Skeletal muscle satellite cell (primary cell): Measurements from ENCODE around the gene IFIT1. TPM values are rescaled to one million over a fixed set of nuclear protein-coding genes. Genes with fewer than 3 reads are reported as not detected.
"Not testable (repeated sequence)": the region's sequence is repeated elsewhere in the genome, so short reads cannot be mapped to it uniquely, and the experiment has no call there.

Experiments
- H3K27me3 ChIP-seq: 2 replicates; pipeline ENCODE4 v1.7.0; 2013; ENCODE audit warnings: low read length; ENCODE audit not compliant: control insufficient read depth, insufficient read depth
- H3K36me3 ChIP-seq: 2 replicates; pipeline ENCODE4 v1.7.0; 2013; ENCODE audit warnings: mild to moderate bottlenecking, control low read depth, low read length; ENCODE audit not compliant: insufficient read depth
- H3K4me1 ChIP-seq: 2 replicates; pipeline ENCODE4 v1.7.0; 2013; ENCODE audit warnings: low read length; ENCODE audit not compliant: control insufficient read depth, insufficient read depth
- H3K4me2 ChIP-seq: 2 replicates; pipeline ENCODE4 v1.7.0; 2013; ENCODE audit warnings: mild to moderate bottlenecking, low read length
- H3K4me3 ChIP-seq: 2 replicates; pipeline ENCODE4 v1.7.0; 2013; ENCODE audit warnings: low read length
- H3K9ac ChIP-seq: 2 replicates; pipeline ENCODE4 v1.7.0; 2013; ENCODE audit warnings: mild to moderate bottlenecking, low read depth, low read length, moderate library complexity
- H3K9me3 ChIP-seq: replicated peaks from 2 replicates; pipeline ENCODE4 v1.7.0; 2013; ENCODE audit warnings: mild to moderate bottlenecking, control low read depth, low read length
- total RNA-seq: library from RNA; depleted of rRNA; stranded (reverse); fragments of >200 nt; gene quantifications from 2 replicates; pipeline ENCODE4 v1.2.3, GENCODE V29; 2012; rRNA removed

The IFIT1 gene
- 3.9 and 4.6 TPM in 2 replicates for total RNA-seq

DNA sequence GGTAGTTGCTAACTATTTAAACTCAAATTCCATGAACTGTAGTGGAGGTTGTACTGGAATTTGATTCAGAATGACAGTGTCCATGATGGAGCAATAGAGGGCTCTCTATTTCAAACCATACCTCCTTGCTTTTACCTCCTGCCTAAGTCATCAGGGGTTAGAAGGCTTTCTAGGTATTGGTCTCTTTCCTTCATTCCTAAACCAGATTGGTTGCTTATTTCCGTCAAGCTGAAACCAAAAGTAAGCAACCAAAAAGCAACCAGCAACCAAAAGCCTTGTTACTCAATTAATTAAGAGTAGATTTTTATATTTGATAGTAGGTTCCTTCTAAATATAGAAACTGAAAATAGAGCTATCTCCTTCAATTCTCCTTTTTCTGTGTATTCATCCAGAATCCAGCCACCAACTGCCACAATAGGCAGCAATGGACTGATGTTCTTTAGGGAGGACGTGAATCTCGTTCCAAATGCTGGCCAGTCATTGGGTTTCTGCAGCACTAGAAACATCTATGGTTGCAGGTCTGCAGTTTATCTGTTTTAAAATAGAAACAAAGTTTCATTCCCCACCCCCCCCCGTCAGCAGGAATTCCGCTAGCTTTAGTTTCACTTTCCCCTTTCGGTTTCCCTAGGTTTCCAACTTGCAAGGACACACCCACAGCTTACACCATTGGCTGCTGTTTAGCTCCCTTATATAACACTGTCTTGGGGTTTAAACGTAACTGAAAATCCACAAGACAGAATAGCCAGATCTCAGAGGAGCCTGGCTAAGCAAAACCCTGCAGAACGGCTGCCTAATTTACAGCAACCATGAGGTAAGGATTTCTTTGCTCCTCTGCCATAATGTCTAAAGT lies at the start of gene IFIT1:
Gene IFIT1, plus strand, starts transcription at position 717 of the 850 bp plus-strand sequence. Its CDS starts 90 bp downstream, at position 807.
- Histone ChIP-seq H3K36me3 (no peaks in the 10 kb centered on the region), H3K4me3 (peak within 1 kb of the TSS; percentile 74), H3K27me3 (no peaks in the 10 kb centered on the region), H3K4me1 (peaks cover 8% of the 10 kb centered on the region), H3K9ac (peak within 1 kb of the TSS; percentile 76), H3K9me3 (no peaks in the 10 kb centered on the region), H3K4me2 (peak within 1 kb of the TSS; percentile 87)

GRCh38 chr10:89343089-89343767 lies 49.2 kb upstream of the IFIT1 start:
- Histone ChIP-seq H3K4me3 (no peak overlapping the region), H3K4me1 (peaks cover 20% of the 10 kb centered on the region), H3K27me3 (no peaks in the 10 kb centered on the region), H3K9me3 (no peaks in the 10 kb centered on the region), H3K4me2 (peak overlapping the region; percentile 22), H3K36me3 (peaks cover 13% of the 10 kb centered on the region), H3K9ac (no peak overlapping the region)

- H3K9ac ChIP-seq: no peak overlapping the region
- H3K4me2 ChIP-seq: no peak overlapping the region
- peaks cover 20% of the 10 kb centered on the region for H3K4me1 ChIP-seq
Measured at GRCh38 chr10:89344156-89344555, 48.3 kb upstream of the IFIT1 start.

DNA sequence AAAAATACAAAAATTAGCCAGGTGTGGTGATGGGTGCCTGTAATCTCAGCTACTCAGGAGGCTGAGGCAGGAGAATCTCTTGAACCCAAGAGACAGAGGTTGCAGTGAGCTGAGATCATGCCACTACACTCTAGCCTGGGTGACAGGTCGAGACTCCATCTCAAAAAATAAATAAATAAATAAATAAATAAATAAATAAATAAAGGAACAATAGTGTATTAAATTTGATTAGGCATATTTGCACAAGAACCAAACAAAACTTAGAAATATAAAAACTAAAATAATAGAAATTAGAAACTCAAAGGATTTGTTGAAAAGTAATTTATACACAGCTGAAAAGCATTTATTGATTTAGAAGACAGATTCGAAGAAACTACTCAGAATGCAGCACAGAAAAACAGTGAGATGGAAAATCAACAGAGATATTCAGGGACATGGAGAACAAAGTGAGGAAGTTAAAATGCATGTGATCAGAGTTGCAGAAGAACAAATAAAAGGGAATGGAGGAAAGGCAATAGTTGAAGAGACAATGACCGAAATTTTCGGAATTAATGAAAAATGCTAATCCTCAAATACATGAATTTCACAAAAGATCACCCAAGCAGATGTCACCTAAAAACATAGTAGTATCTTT lies 46.9 kb upstream of the IFIT1 start:
- Histone ChIP-seq H3K4me2 (no peak overlapping the region), H3K27me3 (no peaks in the 10 kb centered on the region), H3K4me3 (no peak overlapping the region), H3K9ac (no peak overlapping the region), H3K9me3 (no peaks in the 10 kb centered on the region), H3K4me1 (peaks cover 22% of the 10 kb centered on the region), H3K36me3 (no peaks in the 10 kb centered on the region)

More at GRCh38 chr10:89344156-89344555, 48.3 kb upstream of the IFIT1 start:
- Histone ChIP-seq H3K27me3 (no peaks in the 10 kb centered on the region), H3K9me3 (no peaks in the 10 kb centered on the region), H3K36me3 (peaks cover 8% of the 10 kb centered on the region), H3K4me3 (no peak overlapping the region)

- Histone ChIP-seq H3K9me3 (no peaks in the 10 kb centered on the region), H3K27me3 (no peaks in the 10 kb centered on the region), H3K4me3 (no peak overlapping the region), H3K9ac (no peak overlapping the region), H3K4me1 (peaks cover 33% of the 10 kb centered on the region), H3K4me2 (no peak overlapping the region), H3K36me3 (no peaks in the 10 kb centered on the region)
Measured at GRCh38 chr10:89346405-89347254, 45.8 kb upstream of the IFIT1 start.

DNA sequence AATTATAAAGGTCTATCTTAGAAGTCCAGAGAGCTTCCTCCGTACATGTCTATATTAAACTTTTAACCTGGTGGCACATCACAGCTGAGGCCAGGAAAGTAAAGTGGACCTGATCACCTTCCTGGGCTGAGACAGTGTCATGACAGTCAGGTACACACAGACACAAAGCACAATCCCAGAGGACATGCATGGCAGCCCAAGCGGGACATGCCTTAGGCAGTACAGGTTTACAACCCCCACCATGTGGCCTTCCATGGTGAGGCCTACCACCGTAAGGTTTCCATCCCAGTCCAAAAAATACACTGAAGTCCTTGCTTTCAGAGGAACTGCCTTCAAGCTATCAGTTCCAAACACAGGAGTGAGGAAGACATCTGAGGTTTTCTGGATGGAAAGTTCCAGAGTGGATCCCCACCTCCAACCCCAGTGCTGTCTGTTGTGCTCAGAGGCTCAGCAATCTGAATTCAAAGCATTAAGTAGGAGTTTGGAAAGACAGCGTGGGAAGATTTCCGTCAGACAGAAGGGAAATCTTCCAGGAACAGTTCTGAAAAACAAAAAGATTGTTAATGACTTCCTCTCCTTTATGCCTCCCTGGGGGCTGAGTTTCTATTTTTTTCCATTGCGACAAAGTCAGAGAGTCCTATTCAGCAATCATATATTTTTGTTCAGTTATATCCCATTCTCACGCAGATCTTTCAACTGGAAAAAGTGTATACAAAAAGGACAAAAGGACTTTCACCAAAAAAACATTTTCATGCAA lies 44.5 kb upstream of the IFIT1 start:
- no peak overlapping the region for H3K9ac ChIP-seq
- H3K4me1 ChIP-seq: peaks cover 42% of the 10 kb centered on the region
- no peak overlapping the region for H3K4me2 ChIP-seq
- H3K9me3 ChIP-seq: no peaks in the 10 kb centered on the region
- H3K27me3 ChIP-seq: no peaks in the 10 kb centered on the region
- H3K36me3 ChIP-seq: no peaks in the 10 kb centered on the region
- H3K4me3 ChIP-seq: no peak overlapping the region

- Histone ChIP-seq H3K36me3 (no peaks in the 10 kb centered on the region), H3K4me2 (no peak overlapping the region), H3K9me3 (no peaks in the 10 kb centered on the region), H3K4me3 (no peak overlapping the region), H3K9ac (no peak overlapping the region), H3K4me1 (peaks cover 43% of the 10 kb centered on the region), H3K27me3 (no peaks in the 10 kb centered on the region)
Measured at GRCh38 chr10:89348481-89348880, 43.9 kb upstream of the IFIT1 start.

GRCh38 chr10:89348975-89349374 lies 43.4 kb upstream of the IFIT1 start:
- H3K36me3 ChIP-seq: no peaks in the 10 kb centered on the region
- no peak overlapping the region for H3K4me2 ChIP-seq
- no peak overlapping the region for H3K9ac ChIP-seq
- H3K4me3 ChIP-seq: no peak overlapping the region
- H3K4me1 ChIP-seq: peaks cover 43% of the 10 kb centered on the region
- H3K9me3 ChIP-seq: no peaks in the 10 kb centered on the region
- H3K27me3 ChIP-seq: no peaks in the 10 kb centered on the region

DNA sequence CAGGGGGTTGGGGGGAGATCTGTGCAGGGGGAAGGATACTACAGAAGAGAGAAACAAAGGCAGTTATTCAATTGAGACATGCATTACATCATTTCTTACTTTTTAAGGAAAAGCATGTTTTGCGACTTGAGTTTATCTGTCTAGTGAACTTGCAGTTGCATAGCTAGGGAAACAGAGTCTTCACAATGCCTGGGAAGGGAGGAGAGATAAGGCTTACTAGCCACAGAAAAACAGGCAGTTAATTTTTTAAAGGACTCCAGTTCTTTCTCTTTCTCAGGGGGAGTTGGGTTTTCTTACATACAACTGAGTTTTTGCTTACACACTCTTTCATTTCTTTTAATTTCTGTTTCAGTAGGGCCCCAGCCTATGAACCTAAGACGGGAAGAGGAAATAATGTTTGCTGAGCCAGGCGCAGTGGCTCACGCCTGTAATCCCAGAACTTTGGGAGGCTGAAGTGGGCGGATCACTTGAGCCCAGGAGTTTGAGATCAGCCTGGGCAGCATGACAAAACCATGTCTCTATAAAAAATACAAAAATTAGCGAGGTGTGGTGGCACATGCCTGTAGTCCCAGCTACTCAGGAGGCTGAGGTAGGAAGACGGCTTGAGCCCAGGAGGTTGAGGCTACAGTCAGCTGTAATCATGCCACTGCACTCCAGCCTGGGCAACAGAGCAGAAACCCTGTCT lies 41.6 kb upstream of the IFIT1 start:
- not testable (repeated sequence) for H3K36me3 ChIP-seq, H3K27me3 ChIP-seq, H3K9me3 ChIP-seq
- Histone ChIP-seq H3K4me2 (peak overlapping the region; percentile 66), H3K4me3 (peak overlapping the region; percentile 11), H3K4me1 (peaks cover 51% of the 10 kb centered on the region), H3K9ac (peak overlapping the region; percentile 84)

- Histone ChIP-seq H3K4me2 (peak overlapping the region; percentile 66), H3K9ac (peak overlapping the region; percentile 84), H3K9me3 (no peaks in the 10 kb centered on the region)
Measured at GRCh38 chr10:89351412-89351779, 41.0 kb upstream of the IFIT1 start.

More at GRCh38 chr10:89351412-89351779, 41.0 kb upstream of the IFIT1 start:
- Histone ChIP-seq H3K36me3 (no peaks in the 10 kb centered on the region), H3K4me3 (peak overlapping the region; percentile 11), H3K4me1 (peaks cover 53% of the 10 kb centered on the region), H3K27me3 (no peaks in the 10 kb centered on the region)
